Heart left ventricle (tissue), 16 donors: ENCODE measurements around the gene RPS6KA2. TPM values are rescaled to one million over a fixed set of nuclear protein-coding genes. Genes with fewer than 3 reads are reported as not detected.

Experiments used
- ATAC-seq, 4 donors: fragments of 200-7000 bp; cut with Tn5 transposase; one replicate each; pipeline ENCODE4 v1.9.1; 2020 to 2022; ENCODE audit warnings: moderate library complexity in 4 of 4, mild to moderate bottlenecking in 3 of 4, moderate number of reproducible peaks in 1 of 4
- DNase-seq, 5 donors: peaks; one replicate each; pipeline ENCODE4 v3.0.0-alpha.2; 2020
- H3K27ac ChIP-seq, 12 donors: fragments of 200-600 bp; sonication (generic) in 4 of 12; one replicate each; pipeline versions ENCODE4 v1.5.0 to v1.8.0; 2016 to 2022; ENCODE audit warnings: mild to moderate bottlenecking in 2 of 12
- H3K27me3 ChIP-seq, 9 donors: fragments of 200-600 bp; sonication (generic) in 2 of 9; one replicate each; pipeline versions ENCODE4 v1.5.1 to v1.8.0; 2016 to 2022; ENCODE audit warnings: mild to moderate bottlenecking in 3 of 9
- H3K36me3 ChIP-seq, 9 donors: fragments of 200-600 bp; sonication (generic) in 2 of 9; one replicate each; pipeline versions ENCODE4 v1.5.0 to v1.8.0; 2018 to 2022; ENCODE audit warnings: mild to moderate bottlenecking in 2 of 9
- H3K4me1 ChIP-seq, 12 donors: fragments of 200-600 bp; sonication (generic) in 4 of 12; one replicate each; pipeline versions ENCODE4 v1.5.0 to v1.8.0; 2016 to 2022; ENCODE audit warnings: mild to moderate bottlenecking in 3 of 12
- H3K4me3 ChIP-seq, 12 donors: fragments of 200-600 bp; sonication (generic) in 4 of 12; one replicate each; pipeline versions ENCODE4 v1.5.0 to v1.8.0; 2017 to 2022; ENCODE audit warnings: mild to moderate bottlenecking in 9 of 12, moderate library complexity in 4 of 12
- H3K9me3 ChIP-seq, 12 donors: fragments of 200-600 bp; sonication (generic) in 4 of 12; one replicate each; pipeline versions ENCODE4 v1.5.0 to v1.8.0; 2016 to 2022; ENCODE audit warnings: mild to moderate bottlenecking in 1 of 12
- POLR2A ChIP-seq, 2 donors: fragments of 450-650 bp; IDR thresholded peaks; one replicate each; pipeline ENCODE4 v1.6.1; 2017; ENCODE audit warnings: antibody characterized with exemption in 2 of 2, mild to moderate bottlenecking in 2 of 2, moderate library complexity in 2 of 2
- WGBS, 4 donors: extraction: QIAGEN DNeasy Blood & Tissue Kit in 2 of 4; methylation state at CpG; one replicate each; pipeline versions ENCODE4 v1.1.5 to v1.1.7; 2013 to 2018; 5-methylcytosine and 5-hydroxymethylcytosine counted together
- intact Hi-C, 10 donors: fragments of 100-400 bp; cut with DNase I; formaldehyde crosslinking; loops; one replicate each; pipeline versions ENCODE4 v1.11.1 to v1.14.2; 2022
- polyA plus RNA-seq, 2 donors: library from polyadenylated mRNA; stranded (reverse); fragments of 200-250 nt; gene quantifications; one replicate each; pipeline ENCODE4 v1.2.3, GENCODE V29; 2013
- total RNA-seq, 9 donors: library from RNA; depleted of rRNA in 2 of 9; stranded (reverse); fragments of >200 nt in 2 of 9; fragmentation: NEBNext Ultra II Directional in 3 of 9; extraction: Animal tissue kit (Norgen Biotek cat#: 25700) in 3 of 9; gene quantifications; one replicate each; pipeline versions ENCODE4 v1.1.0 to v1.2.4, GENCODE V29; 2016 to 2023
- TF ChIP-seq, protein P1 (sequence below), 12 donors: fragments of 200-600 bp; sonication (generic) in 4 of 12; IDR thresholded peaks; one replicate each; pipeline versions ENCODE4 v1.5.0 to v1.8.0; 2018 to 2022; ENCODE audit warnings: antibody characterized with exemption in 12 of 12, mild to moderate bottlenecking in 5 of 12
- donor health status: ischemic (EF 13 %, LVEDD 7.1; RV severe dilation, severe dysfunction).
- donor health status: healthy with polysubstance abuse.
- donor health status: DM: no; HTN: yes; CAD: no.
- donor health status: DM: no; HTN: no; CAD: no.
- donor health status: ischemic (EF 25% LVEDD 6.9; RV normal size, moderate dysfunction).
- donor health status: ischemic (EF 25% LVEDD 5.7; RV mildly dilated, moderate dysfunction).
- donor health status: healthy.
- donor health status: DM: yes; HTN: yes; CAD: no.
- donor health status: ischemic (EF 35%, LVEDD 5.7; RV mildly dilated, moderate dysfunction).
- donor health status: nonischemic (EF 11% LVEDD 7.7; RV severe dilation, severe dysfunction).
- donor health status: DM: yes; HTN: yes; CAD: no.
- donor health status: PGD.
- donor health status: ischemic (EF 29% LVEDD 5.4; RV normal size, mild dysfunction).
- donor health status: nonischemic (EF 23%, LVEDD 6.1; RV moderate dilation, normal function).

RPS6KA2 gene
- total and polyA plus RNA-seq, 11 donors: 23.0 to 171 (median 91.6) TPM

GRCh38 chr6:166556863-166557322, 70.2 kb downstream of the RPS6KA2 start:
- 36 to 52% (median 49%) methylated on average over 16 of the region's 16 CpGs for WGBS, 4 donors
- Histone ChIP-seq H3K27me3 (no peaks in the 10 kb centered on the region), H3K9me3 (peaks cover 0 to 15% (median 0%) of the 10 kb centered on the region in 12 donors), H3K4me3 (peak overlapping the region in 6 of 12 donors; percentile 0 to 27 (median 16)), H3K4me1 (peaks cover 0 to 63% (median 42%) of the 10 kb centered on the region in 12 donors), H3K27ac (peak overlapping the region; percentile 33 to 83 (median 76)), H3K36me3 (peaks cover 0 to 5% (median 0%) of the 10 kb centered on the region in 9 donors)
- intact Hi-C loops: loop anchor here in 8 of 10 donors (2.0 to 10.0 kb wide), 5 partner anchors 55 to 135 kb away; partner anchors contain the start of gene RPS6KA2 (in 7 of the 8)
- DNase-seq (peak; percentile 90 to 96 (median 90)), ATAC-seq (peak; percentile 96 to 97 (median 96))
- TF ChIP-seq POLR2A (IDR thresholded peaks at IDR 0.05): peak in 1 of 2 donors; percentile 46
- TF ChIP-seq, protein P1, sequence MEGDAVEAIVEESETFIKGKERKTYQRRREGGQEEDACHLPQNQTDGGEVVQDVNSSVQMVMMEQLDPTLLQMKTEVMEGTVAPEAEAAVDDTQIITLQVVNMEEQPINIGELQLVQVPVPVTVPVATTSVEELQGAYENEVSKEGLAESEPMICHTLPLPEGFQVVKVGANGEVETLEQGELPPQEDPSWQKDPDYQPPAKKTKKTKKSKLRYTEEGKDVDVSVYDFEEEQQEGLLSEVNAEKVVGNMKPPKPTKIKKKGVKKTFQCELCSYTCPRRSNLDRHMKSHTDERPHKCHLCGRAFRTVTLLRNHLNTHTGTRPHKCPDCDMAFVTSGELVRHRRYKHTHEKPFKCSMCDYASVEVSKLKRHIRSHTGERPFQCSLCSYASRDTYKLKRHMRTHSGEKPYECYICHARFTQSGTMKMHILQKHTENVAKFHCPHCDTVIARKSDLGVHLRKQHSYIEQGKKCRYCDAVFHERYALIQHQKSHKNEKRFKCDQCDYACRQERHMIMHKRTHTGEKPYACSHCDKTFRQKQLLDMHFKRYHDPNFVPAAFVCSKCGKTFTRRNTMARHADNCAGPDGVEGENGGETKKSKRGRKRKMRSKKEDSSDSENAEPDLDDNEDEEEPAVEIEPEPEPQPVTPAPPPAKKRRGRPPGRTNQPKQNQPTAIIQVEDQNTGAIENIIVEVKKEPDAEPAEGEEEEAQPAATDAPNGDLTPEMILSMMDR (IDR thresholded peaks at IDR 0.05): peak in 3 of 12 donors; percentile 15 to 23 (median 22)

- H3K27me3 ChIP-seq: no peaks in the 10 kb centered on the region
- ATAC-seq: no peak
- no peak for DNase-seq
- H3K27ac ChIP-seq: peak overlapping the region; percentile 4 to 83 (median 76)
- peak overlapping the region in 1 of 12 donors; percentile 18 for H3K4me3 ChIP-seq
- peaks cover 0 to 15% (median 0%) of the 10 kb centered on the region in 12 donors for H3K9me3 ChIP-seq
- intact Hi-C loops: loop anchor here in 8 of 10 donors (2.0 to 10.0 kb wide), 5 partner anchors 56 to 136 kb away; partner anchors contain the start of gene RPS6KA2 (in 7 of the 8)
- H3K4me1 ChIP-seq: peaks cover 0 to 59% (median 41%) of the 10 kb centered on the region in 12 donors
- TF ChIP-seq, protein P1 (IDR thresholded peaks at IDR 0.05): no peak
- no peak for TF ChIP-seq POLR2A (IDR thresholded peaks at IDR 0.05)
- peaks cover 0 to 5% (median 0%) of the 10 kb centered on the region in 9 donors for H3K36me3 ChIP-seq
These were observed 70.7 kb downstream of the RPS6KA2 start for GRCh38 chr6:166556336-166556735.

- H3K4me1 ChIP-seq: peaks cover 0 to 56% (median 40%) of the 10 kb centered on the region in 12 donors
- intact Hi-C loops: loop anchor here in 8 of 10 donors (2.0 to 10.0 kb wide), 5 partner anchors 57 to 137 kb away; partner anchors contain the start of gene RPS6KA2 (in 6 of the 8)
- peaks cover 0 to 5% (median 0%) of the 10 kb centered on the region in 9 donors for H3K36me3 ChIP-seq
- no peak overlapping the region for H3K4me3 ChIP-seq
- peak overlapping the region; percentile 54 to 83 (median 76) for H3K27ac ChIP-seq
- no peak for ATAC-seq
- no peak for TF ChIP-seq POLR2A (IDR thresholded peaks at IDR 0.05)
- TF ChIP-seq, protein P1 (IDR thresholded peaks at IDR 0.05): no peak
- no peaks in the 10 kb centered on the region for H3K27me3 ChIP-seq
- 69 to 88% (median 74%) methylated on average over 6 of the region's 6 CpGs for WGBS, 4 donors
- DNase-seq: no peak
- peaks cover 0 to 13% (median 0%) of the 10 kb centered on the region in 12 donors for H3K9me3 ChIP-seq
These were observed 72.0 kb downstream of the RPS6KA2 start for GRCh38 chr6:166555086-166555485.

DNA sequence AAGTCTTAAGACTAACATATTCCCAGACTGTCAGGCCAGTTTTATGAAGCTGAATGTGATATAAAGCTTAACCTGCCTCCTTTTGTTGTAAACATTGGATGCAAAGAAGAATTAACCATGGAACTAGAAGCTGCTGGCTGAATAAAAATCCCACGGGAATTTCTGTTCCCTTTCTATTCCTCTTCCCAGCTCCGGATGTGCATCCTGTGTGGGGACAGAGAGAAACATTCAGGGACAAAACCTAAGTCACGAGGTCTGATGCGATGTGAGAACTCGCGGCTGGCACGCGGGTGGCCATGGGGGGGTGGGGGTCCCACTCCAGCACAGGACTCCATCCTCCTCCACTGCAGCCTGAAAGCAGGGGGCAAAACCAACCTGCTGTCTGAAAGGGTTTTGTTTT, 72.7 kb downstream of the RPS6KA2 start:
- ATAC-seq (peak in 2 of 4 donors; percentile 15 to 42), DNase-seq (peak in 3 of 5 donors; percentile 51 to 68 (median 53))
- H3K4me3 ChIP-seq: peak overlapping the region in 4 of 12 donors; percentile 1 to 30 (median 4)
- intact Hi-C loops: loop anchor here in 3 of 10 donors (2.0 to 10.0 kb wide), 2 partner anchors 70 to 72 kb away; partner anchors contain the start of gene RPS6KA2 (in 3 of the 3)
- 41 to 56% (median 51%) methylated on average over 8 of the region's 8 CpGs for WGBS, 4 donors
- H3K9me3 ChIP-seq: peaks cover 0 to 5% (median 0%) of the 10 kb centered on the region in 12 donors
- no peaks in the 10 kb centered on the region for H3K27me3 ChIP-seq
- peak overlapping the region; percentile 54 to 83 (median 74) for H3K27ac ChIP-seq
- H3K4me1 ChIP-seq: peaks cover 0 to 56% (median 40%) of the 10 kb centered on the region in 12 donors
- TF ChIP-seq, protein P1 (IDR thresholded peaks at IDR 0.05): no peak
- TF ChIP-seq POLR2A (IDR thresholded peaks at IDR 0.05): no peak
- peaks cover 0 to 2% (median 0%) of the 10 kb centered on the region in 9 donors for H3K36me3 ChIP-seq
